Keratinocyte (primary cell): ENCODE measurements around the gene DENND4A.

ENCODE experiments used
- EZH2 ChIP-seq: IDR thresholded peaks from one replicate; pipeline ENCODE4 v1.6.1; 2012; ENCODE audit warnings: inconsistent platforms, mild to moderate bottlenecking, low read length, moderate library complexity
- TF ChIP-seq, protein P1 (sequence below), 3 experiments: IDR thresholded peaks in 1 of 3; conservative IDR thresholded peaks in 1 of 3; optimal IDR thresholded peaks in 1 of 3; 2 replicates in 2 of 3; 3 replicates in 1 of 3; pipeline versions ENCODE3 to v1.5.1; 2011; ENCODE audit warnings: low read length in 3 of 3, mild to moderate bottlenecking in 3 of 3, moderate library complexity in 2 of 3, control low read depth in 1 of 3, inconsistent platforms in 1 of 3; ENCODE audit not compliant: insufficient read depth in 2 of 3; ENCODE audit errors: extremely low read depth in 1 of 3

DNA sequence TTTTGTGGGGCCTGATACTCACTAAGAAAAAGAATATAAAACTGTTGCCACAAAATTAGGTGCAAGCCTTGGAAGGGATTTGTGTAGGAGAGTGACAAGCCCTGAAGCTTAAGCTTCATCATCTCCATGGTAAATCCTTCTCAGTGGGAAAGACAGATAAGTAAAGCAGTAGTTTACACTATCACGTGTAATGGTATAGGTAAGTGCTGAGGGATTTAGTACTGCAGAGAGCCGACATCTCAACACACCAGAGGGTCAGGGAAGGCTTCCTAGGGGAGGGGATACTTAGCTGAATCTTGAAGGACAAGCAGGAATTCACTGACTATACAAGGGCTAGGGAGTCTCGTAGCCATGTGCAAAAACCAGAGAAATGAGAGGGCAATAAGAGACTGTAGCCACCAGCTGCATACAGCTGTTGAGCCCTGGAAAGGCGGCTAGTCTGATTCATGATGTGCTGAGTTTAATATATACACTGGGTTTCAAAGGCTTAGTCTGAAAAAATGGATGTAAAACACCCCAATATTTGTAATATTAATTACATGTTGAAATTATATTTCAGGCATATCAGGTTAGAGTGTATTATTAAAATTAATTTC lies 159.2 kb downstream of the DENND4A start:
- TF ChIP-seq, protein P1, sequence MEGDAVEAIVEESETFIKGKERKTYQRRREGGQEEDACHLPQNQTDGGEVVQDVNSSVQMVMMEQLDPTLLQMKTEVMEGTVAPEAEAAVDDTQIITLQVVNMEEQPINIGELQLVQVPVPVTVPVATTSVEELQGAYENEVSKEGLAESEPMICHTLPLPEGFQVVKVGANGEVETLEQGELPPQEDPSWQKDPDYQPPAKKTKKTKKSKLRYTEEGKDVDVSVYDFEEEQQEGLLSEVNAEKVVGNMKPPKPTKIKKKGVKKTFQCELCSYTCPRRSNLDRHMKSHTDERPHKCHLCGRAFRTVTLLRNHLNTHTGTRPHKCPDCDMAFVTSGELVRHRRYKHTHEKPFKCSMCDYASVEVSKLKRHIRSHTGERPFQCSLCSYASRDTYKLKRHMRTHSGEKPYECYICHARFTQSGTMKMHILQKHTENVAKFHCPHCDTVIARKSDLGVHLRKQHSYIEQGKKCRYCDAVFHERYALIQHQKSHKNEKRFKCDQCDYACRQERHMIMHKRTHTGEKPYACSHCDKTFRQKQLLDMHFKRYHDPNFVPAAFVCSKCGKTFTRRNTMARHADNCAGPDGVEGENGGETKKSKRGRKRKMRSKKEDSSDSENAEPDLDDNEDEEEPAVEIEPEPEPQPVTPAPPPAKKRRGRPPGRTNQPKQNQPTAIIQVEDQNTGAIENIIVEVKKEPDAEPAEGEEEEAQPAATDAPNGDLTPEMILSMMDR (optimal IDR thresholded peaks at IDR 0.05 in 1 of 3, IDR thresholded peaks at IDR 0.05 in 1 of 3, conservative IDR thresholded peaks at IDR 0.05 in 1 of 3; ENCODE audit: extremely low read depth in 1 of 3, insufficient read depth in 2 of 3, low read length in 3 of 3), result no peak
- TF ChIP-seq EZH2, result no peak
